Gastroesophageal sphincter (tissue), 4 donors: ENCODE results near the gene CNTNAP2. TPM values are rescaled to one million over a fixed set of nuclear protein-coding genes. Genes with fewer than 3 reads are reported as not detected.

ENCODE experiments used
- ATAC-seq: fragments of 150-250 bp; one replicate; pipeline ENCODE4 v1.9.1; 2016; ENCODE audit warnings: mild to moderate bottlenecking, moderate library complexity
- H3K27ac ChIP-seq, 4 donors: fragments of 200-600 bp; sonication (generic) in 3 of 4; 1 replicate in 3 of 4; 2 replicates in 1 of 4; pipeline ENCODE4 v1.5.1; 2016 to 2019
- H3K27me3 ChIP-seq: fragments of 200-600 bp; sonication (generic); one replicate; pipeline ENCODE4 v1.5.1; 2019
- H3K36me3 ChIP-seq, 2 donors: fragments of 200-600 bp; sonication (generic); one replicate each; pipeline ENCODE4 v1.5.1; 2019; ENCODE audit warnings: control low read depth in 1 of 2
- H3K4me1 ChIP-seq, 3 donors: fragments of 200-600 bp; sonication (generic); 1 replicate in 2 of 3; 2 replicates in 1 of 3; pipeline ENCODE4 v1.5.1; 2016 to 2019; ENCODE audit warnings: control low read depth in 2 of 3
- H3K4me3 ChIP-seq, 2 donors: fragments of 200-600 bp; sonication (generic); one replicate each; pipeline ENCODE4 v1.5.1; 2019; ENCODE audit warnings: mild to moderate bottlenecking in 1 of 2, moderate library complexity in 1 of 2
- H3K9me3 ChIP-seq, 3 donors: fragments of 200-600 bp; sonication (generic); one replicate each; pipeline ENCODE4 v1.5.1; 2017 to 2019; ENCODE audit warnings: control low read depth in 2 of 3
- EP300 ChIP-seq: sonication (generic); formaldehyde crosslinking; IDR thresholded peaks from one replicate; pipeline ENCODE4 v1.6.1; 2017; ENCODE audit warnings: antibody characterized with exemption, mild to moderate bottlenecking
- POLR2A ChIP-seq, 2 donors: fragments of 450-650 bp; IDR thresholded peaks; one replicate each; pipeline ENCODE4 v1.6.1; 2017; ENCODE audit warnings: antibody characterized with exemption in 2 of 2, mild to moderate bottlenecking in 2 of 2, moderate library complexity in 1 of 2
- POLR2AphosphoS5 ChIP-seq: sonication (generic); formaldehyde crosslinking; IDR thresholded peaks from one replicate; pipeline ENCODE4 v1.6.1; 2017; ENCODE audit warnings: antibody characterized with exemption
- WGBS, 2 donors: methylation state at CpG; one replicate each; pipeline ENCODE4 v1.1.5; 2018; ENCODE audit warnings: low coverage in 1 of 2; 5-methylcytosine and 5-hydroxymethylcytosine counted together
- total RNA-seq, 4 donors: library from RNA; depleted of rRNA; stranded (reverse); fragments of >200 nt; gene quantifications; one replicate each; pipeline ENCODE4 v1.1.0, GENCODE V29; 2016
- TF ChIP-seq, protein P1 (sequence below), 4 experiments: fragments of 200-600 bp in 2 of 4; fragments of 450-650 bp in 2 of 4; sonication (generic) in 1 of 4; IDR thresholded peaks; one replicate each; pipeline ENCODE4 v1.5.1; 2017 to 2019; ENCODE audit warnings: antibody characterized with exemption in 4 of 4, mild to moderate bottlenecking in 2 of 4, moderate library complexity in 2 of 4

CNTNAP2 gene
- total RNA-seq, 4 donors from 2014 or later, result 1.5 to 8.9 (median 3.2) TPM

GRCh38 chr7:146424084-146424483, 307.5 kb downstream of the CNTNAP2 start:
- H3K27me3 ChIP-seq, result no peaks in the 10 kb centered on the region
- H3K4me1 ChIP-seq, result no peaks in the 10 kb centered on the region
- WGBS, 2 donors, result 23 to 54% methylated on average over 6 of the region's 6 CpGs
- no peak overlapping the region for H3K4me3 ChIP-seq
- TF ChIP-seq, protein P1, sequence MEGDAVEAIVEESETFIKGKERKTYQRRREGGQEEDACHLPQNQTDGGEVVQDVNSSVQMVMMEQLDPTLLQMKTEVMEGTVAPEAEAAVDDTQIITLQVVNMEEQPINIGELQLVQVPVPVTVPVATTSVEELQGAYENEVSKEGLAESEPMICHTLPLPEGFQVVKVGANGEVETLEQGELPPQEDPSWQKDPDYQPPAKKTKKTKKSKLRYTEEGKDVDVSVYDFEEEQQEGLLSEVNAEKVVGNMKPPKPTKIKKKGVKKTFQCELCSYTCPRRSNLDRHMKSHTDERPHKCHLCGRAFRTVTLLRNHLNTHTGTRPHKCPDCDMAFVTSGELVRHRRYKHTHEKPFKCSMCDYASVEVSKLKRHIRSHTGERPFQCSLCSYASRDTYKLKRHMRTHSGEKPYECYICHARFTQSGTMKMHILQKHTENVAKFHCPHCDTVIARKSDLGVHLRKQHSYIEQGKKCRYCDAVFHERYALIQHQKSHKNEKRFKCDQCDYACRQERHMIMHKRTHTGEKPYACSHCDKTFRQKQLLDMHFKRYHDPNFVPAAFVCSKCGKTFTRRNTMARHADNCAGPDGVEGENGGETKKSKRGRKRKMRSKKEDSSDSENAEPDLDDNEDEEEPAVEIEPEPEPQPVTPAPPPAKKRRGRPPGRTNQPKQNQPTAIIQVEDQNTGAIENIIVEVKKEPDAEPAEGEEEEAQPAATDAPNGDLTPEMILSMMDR (IDR thresholded peaks at IDR 0.05), result no peak
- TF ChIP-seq POLR2AphosphoS5 (no peak), POLR2A (IDR thresholded peaks at IDR 0.05) (no peak), EP300 (no peak)
- no peaks in the 10 kb centered on the region for H3K9me3 ChIP-seq
- no peaks in the 10 kb centered on the region for H3K36me3 ChIP-seq
- ATAC-seq, result no peak
- H3K27ac ChIP-seq, result no peak overlapping the region

DNA sequence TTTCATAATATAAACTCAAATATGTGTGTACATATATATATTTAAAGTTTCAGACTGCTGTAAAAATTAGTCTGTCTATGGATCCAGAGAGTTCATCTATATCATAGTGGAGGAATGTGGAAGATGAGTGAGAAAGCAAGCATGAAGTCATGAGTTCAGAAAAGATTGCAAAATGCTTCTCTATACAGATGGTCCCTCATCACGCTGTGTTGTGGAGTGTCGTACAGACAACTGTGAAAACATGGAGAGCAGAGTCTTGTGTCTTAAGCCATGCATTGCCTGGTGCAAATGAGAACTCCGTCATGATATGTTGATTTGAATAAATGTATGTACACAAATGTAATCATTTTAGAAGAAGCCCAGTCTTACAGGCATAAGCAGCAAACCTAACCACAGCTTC, 316.9 kb downstream of the CNTNAP2 start:
- 82 to 85% methylated on average over 3 of the region's 3 CpGs for WGBS, 2 donors

DNA sequence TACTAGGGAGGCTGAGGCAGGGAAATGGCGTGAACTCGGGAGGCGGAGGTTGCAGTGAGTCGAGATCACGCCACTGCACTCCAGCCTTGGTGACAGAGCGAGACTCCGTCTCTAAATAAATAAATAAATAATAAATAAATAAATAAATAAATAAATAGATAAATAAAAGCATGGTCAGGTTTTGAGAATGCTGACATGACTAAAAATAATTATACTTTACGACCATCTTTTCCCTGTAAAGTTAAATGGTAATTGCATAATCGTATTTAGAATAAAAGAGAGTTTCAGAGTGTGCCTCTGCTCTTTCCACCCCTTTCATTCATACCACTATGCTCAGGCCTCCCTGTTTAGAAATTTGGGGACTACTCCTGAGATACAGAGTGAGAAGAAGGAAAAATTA, 326.5 kb downstream of the CNTNAP2 start:
- TF ChIP-seq POLR2A (IDR thresholded peaks at IDR 0.05) (no peak), POLR2AphosphoS5 (no peak), EP300 (no peak)
- TF ChIP-seq, protein P1 (IDR thresholded peaks at IDR 0.05), result no peak
- no peak for ATAC-seq

More for the DNA sequence above, 316.9 kb downstream of the CNTNAP2 start:
- no peak overlapping the region for H3K27ac ChIP-seq
- no peak overlapping the region for H3K4me3 ChIP-seq
- TF ChIP-seq POLR2A (IDR thresholded peaks at IDR 0.05), result no peak
- TF ChIP-seq, protein P1 (IDR thresholded peaks at IDR 0.05), result no peak
- TF ChIP-seq EP300, result no peak
- TF ChIP-seq POLR2AphosphoS5, result no peak
- no peaks in the 10 kb centered on the region for H3K36me3 ChIP-seq
- H3K9me3 ChIP-seq, result no peaks in the 10 kb centered on the region
- no peak for ATAC-seq
- H3K4me1 ChIP-seq, result no peaks in the 10 kb centered on the region
- H3K27me3 ChIP-seq, result no peaks in the 10 kb centered on the region

DNA sequence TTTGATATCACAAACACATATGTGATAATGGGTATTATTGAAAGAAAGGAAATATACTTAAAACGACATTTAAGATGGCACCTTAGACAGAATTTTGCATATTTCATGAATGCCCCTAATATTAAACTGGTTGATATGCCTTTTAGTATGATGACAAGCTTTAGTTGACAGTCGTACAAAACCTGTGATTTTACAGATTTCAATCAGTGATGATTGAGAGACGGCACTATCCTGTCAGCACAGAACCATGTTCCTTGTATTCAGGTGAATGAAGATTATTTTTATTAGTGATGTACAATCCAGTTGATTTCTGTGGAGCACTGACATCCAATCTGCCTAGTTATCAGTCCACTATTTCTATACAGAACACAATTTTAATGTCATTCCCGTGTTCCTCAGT, 333.0 kb downstream of the CNTNAP2 start:
- Histone ChIP-seq H3K4me1 (no peaks in the 10 kb centered on the region), H3K4me3 (no peak overlapping the region), H3K27ac (no peak overlapping the region), H3K9me3 (no peaks in the 10 kb centered on the region), H3K27me3 (no peaks in the 10 kb centered on the region), H3K36me3 (no peaks in the 10 kb centered on the region)
- ATAC-seq, result no peak
- no peak for TF ChIP-seq POLR2A (IDR thresholded peaks at IDR 0.05)
- WGBS, 2 donors, result 83 to 96% methylated on average over 4 of the region's 4 CpGs

More for the DNA sequence above, 326.5 kb downstream of the CNTNAP2 start:
- Histone ChIP-seq H3K27me3 (no peaks in the 10 kb centered on the region), H3K4me1 (no peaks in the 10 kb centered on the region), H3K27ac (no peak overlapping the region), H3K36me3 (no peaks in the 10 kb centered on the region), H3K4me3 (no peak overlapping the region), H3K9me3 (no peaks in the 10 kb centered on the region)
- 93 to 99% methylated on average over 6 to 9 of the region's 9 CpGs for WGBS, 2 donors

DNA sequence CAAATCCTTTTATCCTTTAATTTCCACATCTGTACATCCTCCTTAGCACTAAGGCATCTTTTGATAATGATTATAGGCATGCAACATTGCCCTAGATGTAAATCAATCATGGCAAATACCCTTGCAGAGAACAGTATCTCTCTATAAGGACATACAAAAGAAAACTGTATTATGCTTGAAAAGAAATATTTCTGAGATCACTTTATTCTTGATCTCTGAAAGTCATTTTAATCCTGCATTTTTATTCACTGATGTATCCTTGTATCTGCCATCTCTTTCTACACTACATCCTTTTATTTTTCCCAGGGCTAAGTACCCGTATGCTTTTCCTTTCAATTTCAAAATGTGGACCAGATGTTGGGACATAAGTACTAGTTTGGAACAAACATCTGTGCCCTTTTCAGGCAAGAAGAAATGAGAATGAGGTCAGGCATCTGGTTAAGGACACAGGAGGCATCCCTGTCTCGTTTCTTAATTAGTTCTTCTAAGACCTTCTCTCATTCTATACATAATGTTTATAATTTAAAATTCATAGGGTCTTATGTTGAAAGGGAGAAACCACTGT, 338.6 kb downstream of the CNTNAP2 start:
- H3K36me3 ChIP-seq, result no peaks in the 10 kb centered on the region
- H3K9me3 ChIP-seq, result no peaks in the 10 kb centered on the region
- no peak overlapping the region for H3K27ac ChIP-seq
- no peaks in the 10 kb centered on the region for H3K4me1 ChIP-seq
- 29 to 40% methylated on average over 2 of the region's 2 CpGs for WGBS, 2 donors
- ATAC-seq, result no peak
- no peak overlapping the region for H3K4me3 ChIP-seq
- no peak for TF ChIP-seq POLR2A (IDR thresholded peaks at IDR 0.05)
- no peaks in the 10 kb centered on the region for H3K27me3 ChIP-seq

DNA sequence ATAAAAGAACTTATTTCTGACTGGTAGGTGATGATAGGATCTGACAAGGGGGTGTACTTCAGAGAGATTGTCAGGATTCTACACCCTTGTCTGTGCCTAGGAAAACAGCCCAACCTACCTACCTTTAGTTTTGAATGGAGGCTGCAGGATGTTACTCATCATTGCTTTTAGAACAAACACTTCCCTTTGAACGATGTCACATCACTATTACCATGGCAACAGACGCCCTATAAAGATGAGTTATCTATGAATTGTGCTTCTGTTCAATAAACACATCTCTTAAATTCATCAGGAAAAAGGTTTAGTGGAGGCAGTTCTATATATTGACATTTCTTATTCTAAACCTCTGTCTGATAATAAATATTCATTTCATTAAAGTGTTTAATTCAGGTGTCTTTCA, 362.4 kb downstream of the CNTNAP2 start:
- Histone ChIP-seq H3K36me3 (no peaks in the 10 kb centered on the region), H3K4me3 (no peak overlapping the region), H3K9me3 (no peaks in the 10 kb centered on the region), H3K27ac (no peak overlapping the region), H3K27me3 (no peaks in the 10 kb centered on the region), H3K4me1 (no peaks in the 10 kb centered on the region)
- TF ChIP-seq, protein P1 (IDR thresholded peaks at IDR 0.05), result no peak
- TF ChIP-seq EP300 (no peak), POLR2A (IDR thresholded peaks at IDR 0.05) (no peak), POLR2AphosphoS5 (no peak)
- WGBS, 2 donors, result 31 to 56% methylated on average over 2 of the region's 2 CpGs
- no peak for ATAC-seq
